Measurements from ENCODE around the gene TSC1. TPM values are rescaled to one million over a fixed set of nuclear protein-coding genes. Genes with fewer than 3 reads are reported as not detected.
"Not testable (repeated sequence)": the region's sequence is repeated elsewhere in the genome, so short reads cannot be mapped to it uniquely, and the experiment has no call there.

TSC1 gene
- total RNA-seq = 10 to 100 TPM; 30.0 to 31.0 TPM

DNA sequence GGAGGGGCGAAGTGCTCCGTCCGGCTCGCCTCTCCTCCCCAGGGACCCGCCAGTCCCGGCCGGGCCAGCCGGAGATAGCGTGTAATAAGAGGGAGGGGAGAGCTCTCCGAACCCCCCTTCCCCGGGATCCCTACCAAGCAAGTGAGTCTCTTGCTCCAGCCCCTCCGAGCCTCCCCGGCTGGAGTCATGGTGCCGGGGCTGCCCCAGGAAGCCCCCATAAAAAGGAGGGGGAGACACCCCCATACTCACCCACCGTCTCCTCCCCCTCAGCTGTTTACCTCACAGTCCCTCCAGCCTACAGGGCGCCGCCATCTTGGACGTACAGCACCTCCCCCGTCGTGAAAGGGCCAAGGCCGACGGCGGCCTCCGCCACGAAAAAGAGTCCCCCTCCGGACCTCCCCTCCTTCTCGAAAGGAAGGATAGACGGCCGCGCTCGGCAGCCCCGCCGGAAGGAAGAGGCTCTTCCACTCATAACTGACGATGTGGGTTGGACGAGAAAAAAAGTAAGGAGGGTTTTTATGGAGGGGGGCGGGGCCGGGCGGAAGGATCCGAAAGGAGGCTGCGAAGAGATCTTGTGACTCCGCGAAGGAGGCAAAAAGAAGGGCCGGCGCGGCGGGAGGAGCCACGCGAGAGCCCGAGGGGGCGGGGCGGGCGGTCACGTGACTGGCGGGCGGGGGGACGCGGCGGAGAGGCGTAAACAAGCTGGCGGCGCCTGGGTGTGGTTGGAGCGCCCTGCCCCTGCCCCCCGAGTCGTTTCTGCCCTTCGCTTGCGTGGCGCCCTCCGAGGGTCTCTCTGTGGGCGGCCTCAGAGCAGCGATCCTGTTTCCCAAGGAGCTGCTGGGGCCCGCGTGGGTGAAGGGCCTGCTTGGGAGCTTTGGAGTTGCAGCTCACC is at the start of gene TSC1:
Gene TSC1, minus strand, starts transcription at position 323 of the 892 bp plus-strand sequence. CDS start 15,744 bp downstream, outside the sequence.
- Mint-ChIP-seq H3K9me3 (no peaks in the 10 kb centered on the region), H3K4me1 (peaks cover 26% of the 10 kb centered on the region), H3K36me3 (ENCODE audit: low read depth) (peaks cover 3% of the 10 kb centered on the region), H3K27ac (peak within 1 kb of the TSS; percentile 98), H3K4me3 (peak within 1 kb of the TSS; percentile 91), H3K27me3 (no peaks in the 10 kb centered on the region)
- peak; percentile 98 for DNase-seq
- ChIA-PET POLR2A (interaction anchor here (0.6 to 3.7 kb wide), 17 partner anchors 9 to 1819 kb away, joined by 3 to 27 read pairs (median 3); partner anchors contain the start of genes DDX31, GTF3C4, GTF3C5 and NUP214), CTCF (interaction anchor here (0.7 to 1.6 kb wide), 5 partner anchors 34 to 200 kb away, joined by 3 to 4 read pairs (median 3); partner anchors contain the start of gene GFI1B)

DNA sequence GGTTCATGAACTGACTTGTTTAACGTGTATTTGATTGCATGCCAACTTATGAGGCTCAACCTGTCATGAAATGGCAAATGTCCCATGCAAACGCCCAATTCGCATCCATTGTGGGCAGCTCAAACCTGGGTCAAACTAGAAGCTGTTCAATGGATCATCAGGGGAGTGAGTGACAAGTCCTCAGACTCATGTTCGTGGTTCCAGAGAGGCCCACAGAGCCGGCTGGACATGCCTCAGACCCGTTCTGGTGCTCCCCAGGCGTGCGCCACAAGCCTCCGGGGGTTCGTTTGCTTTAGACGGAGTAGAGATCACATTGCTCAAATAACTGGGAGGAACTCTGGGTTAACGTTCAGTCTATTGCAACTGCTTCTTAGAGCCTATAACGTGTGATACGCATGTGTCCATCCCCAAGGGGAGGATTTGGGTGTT is 49.1 kb upstream of the TSC1 start:
- ChIA-PET POLR2A (no interaction called here), CTCF (interaction anchor here (1.3 kb wide), 1 partner anchor 29 kb away, joined by 3 read pairs; no protein-coding TSS in a partner anchor)
- no peaks in the 10 kb centered on the region for H3K36me3 Mint-ChIP-seq (ENCODE audit: low read depth)
- H3K9me3 Mint-ChIP-seq = peaks cover 4% of the 10 kb centered on the region
- no peak overlapping the region for H3K27ac Mint-ChIP-seq
- H3K27me3 Mint-ChIP-seq = peaks cover 20% of the 10 kb centered on the region
- H3K4me3 Mint-ChIP-seq = no peak overlapping the region
- peaks cover 6% of the 10 kb centered on the region for H3K4me1 Mint-ChIP-seq
- DNase-seq = no peak

DNA sequence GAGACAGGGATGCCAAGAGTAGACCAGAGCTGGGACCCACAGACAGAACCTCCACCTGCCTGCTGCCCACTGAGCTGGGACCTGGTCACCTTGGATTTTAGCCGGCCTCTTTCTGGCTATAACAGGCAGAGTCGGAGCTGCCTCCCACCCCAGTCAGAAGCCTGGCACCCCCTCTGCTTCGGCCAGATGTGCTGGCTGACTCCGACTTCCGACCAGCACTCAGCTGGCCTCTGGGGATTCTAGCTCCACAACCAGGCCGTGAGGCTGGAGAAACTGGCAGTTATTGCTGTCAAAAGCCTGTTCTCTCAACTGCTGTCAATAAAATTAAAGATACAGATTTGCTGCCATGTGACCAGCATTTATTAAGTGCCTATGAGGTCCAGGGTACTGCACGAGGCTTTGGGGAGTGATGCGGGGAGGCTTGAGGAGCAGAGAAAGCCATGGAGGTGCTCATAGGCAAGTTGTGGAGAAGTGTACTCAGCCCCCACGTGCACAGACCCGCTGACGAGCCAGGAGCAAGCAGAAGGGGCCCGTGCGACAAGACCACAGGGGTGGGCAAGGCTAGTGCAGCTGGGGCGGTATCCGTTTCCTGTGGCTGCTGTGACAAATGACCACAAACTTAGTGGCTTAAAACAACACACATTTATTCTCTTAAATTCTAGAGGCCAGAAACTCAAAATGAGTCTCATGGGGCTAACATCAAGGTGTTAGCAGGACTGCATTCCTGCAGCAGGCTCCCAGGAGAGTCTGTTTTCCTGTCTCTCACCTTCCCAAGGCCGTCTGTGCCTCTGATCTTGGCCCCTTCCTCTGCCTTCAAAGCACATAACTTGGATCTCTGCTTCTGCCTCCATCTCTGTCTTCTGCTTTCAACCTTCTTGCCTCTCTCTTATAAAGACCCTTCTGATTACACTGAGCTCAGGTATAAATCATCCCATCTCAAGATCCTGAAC is 47.2 kb upstream of the TSC1 start:
- DNase-seq = no peak
- Mint-ChIP-seq H3K36me3 (ENCODE audit: low read depth) (no peaks in the 10 kb centered on the region), H3K27ac (no peak overlapping the region), H3K27me3 (peaks cover 15% of the 10 kb centered on the region), H3K4me1 (peaks cover 6% of the 10 kb centered on the region), H3K4me3 (no peak overlapping the region), H3K9me3 (peaks cover 4% of the 10 kb centered on the region)
- ChIA-PET POLR2A (no interaction called here), CTCF (interaction anchor here (1.0 kb wide), 1 partner anchor 31 kb away, joined by 4 read pairs; no protein-coding TSS in a partner anchor)

DNA sequence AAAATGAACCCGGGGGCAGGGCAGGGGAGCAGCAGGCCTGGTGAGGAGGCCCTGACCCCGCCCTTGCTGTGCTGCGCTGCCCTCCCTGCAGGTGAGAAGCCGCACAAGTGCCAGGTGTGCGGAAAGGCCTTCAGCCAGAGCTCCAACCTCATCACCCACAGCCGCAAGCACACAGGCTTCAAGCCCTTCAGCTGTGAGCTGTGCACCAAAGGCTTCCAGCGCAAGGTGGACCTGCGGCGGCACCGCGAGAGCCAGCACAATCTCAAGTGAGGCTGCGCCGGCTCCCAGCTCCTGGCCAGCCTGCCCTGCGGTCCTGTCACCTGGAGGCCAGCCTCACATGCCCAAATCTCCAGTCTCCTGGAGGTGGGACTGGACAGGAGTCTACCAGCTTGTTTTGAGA is 46.4 kb upstream of the TSC1 start:
- POLR2A ChIA-PET = no interaction called here
- H3K4me3 Mint-ChIP-seq = no peak overlapping the region
- DNase-seq = no peak
- peaks cover 6% of the 10 kb centered on the region for H3K4me1 Mint-ChIP-seq
- H3K9me3 Mint-ChIP-seq = peaks cover 4% of the 10 kb centered on the region
- CTCF ChIA-PET = interaction anchor here (1.0 kb wide), 1 partner anchor 31 kb away, joined by 4 read pairs; no protein-coding TSS in a partner anchor
- no peak overlapping the region for H3K27ac Mint-ChIP-seq
- no peaks in the 10 kb centered on the region for H3K36me3 Mint-ChIP-seq (ENCODE audit: low read depth)
- H3K27me3 Mint-ChIP-seq = peaks cover 15% of the 10 kb centered on the region

DNA sequence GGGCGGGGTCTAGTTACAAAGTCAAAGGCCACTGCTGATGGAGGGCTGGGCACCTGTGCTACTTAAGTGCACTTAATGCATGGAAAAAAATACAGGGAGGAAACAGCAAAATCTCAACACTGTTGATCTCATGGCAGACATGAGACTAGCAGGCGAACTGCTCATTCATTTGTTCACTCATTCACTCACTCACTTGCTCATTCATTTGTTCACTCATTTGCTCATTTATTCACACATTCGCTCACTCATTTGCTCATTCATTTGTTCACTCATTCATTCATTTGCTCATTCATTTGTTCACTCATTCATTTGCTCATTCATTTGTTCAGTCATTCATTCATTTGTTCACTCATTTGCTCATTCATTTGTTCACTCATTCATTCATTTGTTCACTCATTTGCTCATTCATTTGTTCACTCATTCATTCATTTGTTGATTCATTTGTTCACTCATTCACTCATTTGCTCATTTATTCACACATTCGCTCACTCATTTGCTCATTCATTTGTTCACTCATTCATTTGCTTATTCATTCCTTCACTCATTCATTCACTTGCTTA is 45.7 kb upstream of the TSC1 start:
- CTCF ChIA-PET; H3K36me3 Mint-ChIP-seq (ENCODE audit: low read depth); H3K27ac Mint-ChIP-seq; DNase-seq; H3K9me3 Mint-ChIP-seq; H3K4me3 Mint-ChIP-seq; POLR2A ChIA-PET; H3K4me1 Mint-ChIP-seq: not testable (repeated sequence)
- peaks cover 13% of the 10 kb centered on the region for H3K27me3 Mint-ChIP-seq

DNA sequence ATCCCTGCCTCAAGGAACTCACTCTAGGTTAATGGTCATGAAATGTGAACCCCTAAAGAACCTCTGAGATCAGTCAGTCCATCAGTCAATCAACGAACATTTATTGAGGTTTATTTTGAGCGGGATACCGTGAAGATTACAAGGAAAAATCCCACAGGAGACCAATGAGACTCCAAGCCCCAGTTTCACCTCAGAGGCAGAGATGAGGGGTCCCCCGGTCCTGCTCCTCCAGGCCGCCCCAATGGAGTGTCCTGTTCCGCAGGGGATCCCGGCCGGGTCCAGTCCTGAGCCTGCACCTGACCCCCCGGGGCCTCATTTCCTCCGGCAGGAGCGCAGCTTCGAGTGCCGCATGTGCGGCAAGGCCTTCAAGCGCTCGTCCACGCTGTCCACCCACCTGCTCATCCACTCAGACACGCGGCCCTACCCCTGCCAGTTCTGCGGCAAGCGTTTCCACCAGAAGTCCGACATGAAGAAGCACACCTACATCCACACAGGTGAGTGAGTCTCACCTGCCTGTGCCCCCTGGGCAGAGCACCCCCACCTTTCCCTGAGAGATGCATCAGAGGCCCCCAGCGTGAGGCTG is 45.1 kb upstream of the TSC1 start:
- Mint-ChIP-seq H3K36me3 (ENCODE audit: low read depth) (no peaks in the 10 kb centered on the region), H3K27me3 (peaks cover 13% of the 10 kb centered on the region), H3K9me3 (peaks cover 4% of the 10 kb centered on the region), H3K4me1 (peaks cover 4% of the 10 kb centered on the region), H3K4me3 (no peak overlapping the region), H3K27ac (no peak overlapping the region)
- ChIA-PET POLR2A (no interaction called here), CTCF (no interaction called here)
- DNase-seq = no peak

DNA sequence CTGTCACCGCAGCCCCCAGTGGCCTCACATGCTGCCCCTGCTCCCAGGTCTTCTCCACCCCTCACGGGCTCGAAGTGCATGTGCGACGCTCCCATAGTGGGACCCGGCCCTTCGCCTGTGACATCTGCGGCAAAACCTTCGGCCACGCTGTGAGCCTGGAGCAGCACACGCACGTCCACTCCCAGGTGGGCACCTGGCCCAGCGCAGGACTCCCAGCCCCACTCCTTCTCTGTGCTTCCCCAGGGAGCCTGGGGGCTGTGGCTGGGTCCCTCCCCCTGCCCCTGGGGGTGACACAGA is 44.5 kb upstream of the TSC1 start:
- peaks cover 2% of the 10 kb centered on the region for H3K4me1 Mint-ChIP-seq
- peaks cover 14% of the 10 kb centered on the region for H3K27me3 Mint-ChIP-seq
- no peak overlapping the region for H3K27ac Mint-ChIP-seq
- ChIA-PET POLR2A (no interaction called here), CTCF (no interaction called here)
- no peaks in the 10 kb centered on the region for H3K36me3 Mint-ChIP-seq (ENCODE audit: low read depth)
- H3K4me3 Mint-ChIP-seq = no peak overlapping the region
- H3K9me3 Mint-ChIP-seq = peaks cover 4% of the 10 kb centered on the region
- no peak for DNase-seq

DNA sequence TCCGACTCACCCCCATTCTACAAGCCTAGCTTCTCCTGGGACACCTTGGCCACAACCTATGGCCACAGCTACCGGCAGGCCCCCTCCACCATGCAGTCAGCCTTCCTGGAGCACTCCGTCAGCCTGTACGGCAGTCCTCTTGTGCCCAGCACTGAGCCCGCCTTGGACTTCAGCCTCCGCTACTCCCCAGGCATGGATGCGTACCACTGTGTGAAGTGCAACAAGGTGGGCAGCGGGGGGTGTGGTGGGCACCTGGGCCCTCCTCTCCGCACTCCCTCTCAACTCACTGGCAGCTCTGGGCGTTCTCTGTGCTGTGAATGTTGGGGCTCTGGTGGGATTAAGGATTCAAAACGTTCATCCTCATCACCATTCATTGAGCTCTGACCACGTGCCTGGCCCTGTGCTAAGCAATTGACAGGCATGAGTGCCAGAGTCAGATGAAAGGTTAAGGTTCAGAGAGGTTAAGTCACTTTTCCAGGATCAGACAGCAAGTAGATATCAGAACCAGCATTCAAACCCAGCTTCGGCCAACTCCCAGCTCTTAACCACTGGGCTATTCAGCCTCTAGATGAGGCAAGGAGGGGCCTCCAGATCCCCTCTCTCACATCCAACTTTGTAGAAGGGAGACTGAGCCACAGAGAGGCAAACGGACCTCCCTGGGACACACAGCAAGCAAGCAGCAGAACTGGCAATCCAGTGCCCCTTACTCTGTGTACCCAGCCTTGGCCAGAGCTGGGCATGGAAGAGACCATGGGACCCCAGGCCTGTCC is 44.0 kb upstream of the TSC1 start:
- ChIA-PET POLR2A (no interaction called here), CTCF (interaction anchor here (1.3 kb wide), 1 partner anchor 11 kb away, joined by 4 read pairs; the partner anchor contains the start of gene GFI1B)
- Mint-ChIP-seq H3K36me3 (ENCODE audit: low read depth) (no peaks in the 10 kb centered on the region), H3K27ac (no peak overlapping the region), H3K4me3 (no peak overlapping the region), H3K27me3 (peaks cover 10% of the 10 kb centered on the region), H3K4me1 (peaks cover 2% of the 10 kb centered on the region), H3K9me3 (peaks cover 4% of the 10 kb centered on the region)
- no peak for DNase-seq

DNA sequence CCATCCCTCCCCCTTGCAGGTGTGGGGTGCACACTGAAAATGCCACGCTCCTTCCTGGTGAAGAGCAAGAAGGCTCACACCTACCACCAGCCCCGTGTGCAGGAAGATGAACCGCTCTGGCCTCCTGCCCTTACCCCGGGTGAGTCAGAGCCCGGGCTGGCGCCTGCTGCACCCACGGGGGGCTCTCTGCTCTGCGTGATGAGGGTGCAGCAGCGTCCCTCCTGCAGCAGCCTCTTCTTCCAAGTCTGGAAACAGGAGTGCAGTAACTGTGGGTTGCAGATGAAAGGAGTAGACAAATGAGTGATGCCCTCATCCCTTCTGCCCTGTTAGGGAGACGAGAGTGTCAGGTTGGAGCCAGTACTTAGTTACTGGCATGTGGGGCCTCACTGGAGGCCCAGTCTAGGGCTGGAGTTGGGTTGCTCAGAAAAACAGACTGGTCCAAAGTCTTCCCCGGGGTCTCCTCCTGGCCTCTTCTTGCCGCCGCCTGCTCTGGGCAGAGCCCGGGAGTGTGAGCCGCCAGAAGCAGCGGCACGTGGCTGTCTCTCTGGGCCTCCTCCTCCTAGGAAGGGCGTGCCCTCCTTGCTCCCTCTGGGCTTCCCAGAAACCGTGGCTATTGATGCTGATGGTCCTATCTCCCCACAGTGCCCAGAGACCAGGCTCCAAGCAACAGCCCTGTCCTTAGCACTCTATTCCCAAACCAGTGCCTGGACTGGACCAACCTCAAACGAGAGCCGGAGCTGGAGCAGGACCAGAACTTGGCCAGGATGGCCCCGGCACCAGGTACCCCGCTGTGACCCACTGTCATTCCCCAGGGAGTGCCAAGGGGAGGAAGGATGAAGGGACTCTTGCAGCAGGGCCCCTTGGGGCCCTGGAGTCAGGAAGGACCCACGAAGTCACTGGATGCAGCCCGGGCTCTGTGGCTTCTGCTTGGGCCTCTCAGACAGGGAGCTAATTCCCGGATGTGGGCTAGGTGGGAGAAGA is 42.5 kb upstream of the TSC1 start:
- Mint-ChIP-seq H3K27me3 (peaks cover 5% of the 10 kb centered on the region), H3K4me3 (no peak overlapping the region), H3K27ac (no peak overlapping the region), H3K4me1 (no peaks in the 10 kb centered on the region), H3K36me3 (ENCODE audit: low read depth) (no peaks in the 10 kb centered on the region), H3K9me3 (peaks cover 4% of the 10 kb centered on the region)
- no peak for DNase-seq
- CTCF ChIA-PET = interaction anchor here (1.3 kb wide), 1 partner anchor 9 kb away, joined by 4 read pairs; the partner anchor contains the start of gene GFI1B
- POLR2A ChIA-PET = no interaction called here

DNA sequence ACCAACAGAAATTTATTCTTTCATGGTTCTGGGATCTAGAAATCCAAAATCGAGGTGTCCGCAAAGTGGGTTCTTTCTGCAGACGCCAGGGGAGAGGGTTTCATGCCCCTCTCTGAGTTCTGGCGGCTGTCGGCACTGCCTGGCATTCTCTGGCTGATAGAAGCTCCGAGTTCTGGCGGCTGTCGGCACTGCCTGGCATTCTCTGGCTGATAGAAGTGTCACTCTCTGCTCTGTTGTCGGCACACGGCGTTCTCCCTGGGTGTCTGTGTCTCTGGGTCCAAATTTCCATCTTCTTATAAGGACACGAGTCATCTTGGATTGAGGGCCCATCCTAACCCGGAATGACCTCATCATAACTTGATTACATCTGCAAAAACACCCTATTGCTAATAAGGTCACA is 41.7 kb upstream of the TSC1 start:
- Mint-ChIP-seq H3K4me1 (no peaks in the 10 kb centered on the region), H3K27me3 (peaks cover 11% of the 10 kb centered on the region), H3K27ac (no peak overlapping the region), H3K9me3 (peaks cover 4% of the 10 kb centered on the region), H3K36me3 (ENCODE audit: low read depth) (no peaks in the 10 kb centered on the region), H3K4me3 (no peak overlapping the region)
- CTCF ChIA-PET = interaction anchor here (0.6 kb wide), 1 partner anchor 199 kb away, joined by 3 read pairs; no protein-coding TSS in a partner anchor
- POLR2A ChIA-PET = no interaction called here
- no peak for DNase-seq

DNA sequence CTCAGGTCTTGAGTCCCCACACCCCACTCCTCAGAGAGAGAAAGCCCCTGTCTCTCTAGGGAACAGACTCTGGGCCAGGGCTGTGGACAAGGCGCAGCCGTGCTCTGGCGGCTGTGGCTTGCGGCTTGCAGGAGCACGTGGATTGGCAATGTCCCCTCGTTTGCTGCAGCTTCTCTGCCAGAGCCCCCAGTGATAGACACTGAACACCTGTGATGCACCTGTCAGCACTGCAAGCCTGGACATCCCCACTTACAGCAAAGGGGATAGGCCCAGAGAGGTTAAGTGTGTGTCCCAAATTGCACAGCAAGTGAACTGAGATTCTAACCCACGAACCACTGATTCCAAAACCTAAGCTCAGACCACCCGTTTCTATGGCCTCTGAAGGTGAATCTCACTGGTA is 41.1 kb upstream of the TSC1 start:
- peaks cover 17% of the 10 kb centered on the region for H3K27me3 Mint-ChIP-seq
- no peaks in the 10 kb centered on the region for H3K36me3 Mint-ChIP-seq (ENCODE audit: low read depth)

More for the DNA sequence above, 41.1 kb upstream of the TSC1 start:
- Mint-ChIP-seq H3K27ac (no peak overlapping the region), H3K9me3 (peaks cover 4% of the 10 kb centered on the region), H3K4me1 (no peaks in the 10 kb centered on the region), H3K4me3 (no peak overlapping the region)
- POLR2A ChIA-PET = no interaction called here
- no peak for DNase-seq
- CTCF ChIA-PET = interaction anchor here (0.6 kb wide), 1 partner anchor 200 kb away, joined by 3 read pairs; no protein-coding TSS in a partner anchor

Data from activated CD4-positive, alpha-beta memory T cell treated with anti-CD3 and anti-CD28 coated beads, Interleukin-2, amount 10 ng/mL, durations not matched to agents 7 days and 5 days (primary cell).